ENCODE measurements around the gene ADAMTS14. TPM values are rescaled to one million over a fixed set of nuclear protein-coding genes. Genes with fewer than 3 reads are reported as not detected.
"Not testable (repeated sequence)": the region's sequence is repeated elsewhere in the genome, so short reads cannot be mapped to it uniquely, and the experiment has no call there.

The ADAMTS14 gene
- total RNA-seq, 2 donors from 2014 or later: 0.53 to 0.81 TPM

- ATAC-seq (no peak), DNase-seq (no peak)
- intact Hi-C loops (cut with DNase I): no loop called here
Observed at GRCh38 chr10:70655316-70655715, 17.0 kb upstream of the ADAMTS14 start.

DNA sequence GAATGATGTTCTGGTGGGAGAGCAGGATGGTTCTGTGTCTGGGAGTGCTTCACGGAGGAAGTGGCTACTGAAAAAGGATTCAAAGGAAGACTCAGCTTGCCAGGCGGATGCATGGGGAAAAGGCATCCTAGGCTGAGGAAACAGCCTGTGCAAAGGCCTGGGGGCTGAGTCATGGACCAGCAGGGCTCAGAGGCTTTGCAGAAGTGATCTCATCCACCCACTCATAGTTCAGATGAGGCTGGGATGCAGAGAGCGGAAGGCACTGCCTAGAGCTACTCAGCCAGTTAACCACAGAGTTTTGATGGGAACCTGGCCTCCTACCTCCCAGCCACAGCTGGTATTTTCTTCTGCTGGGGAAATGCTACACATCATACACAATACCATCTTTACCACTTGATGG, 15.8 kb upstream of the ADAMTS14 start:
- intact Hi-C loops (cut with DNase I): no loop called here
- ATAC-seq (peak in 1 of 2 donors; percentile 86), DNase-seq (no peak)

- DNase-seq: no peak
- intact Hi-C loops (cut with DNase I): no loop called here
- ATAC-seq: no peak
Observed at GRCh38 chr10:70657041-70657440, 15.3 kb upstream of the ADAMTS14 start.

DNA sequence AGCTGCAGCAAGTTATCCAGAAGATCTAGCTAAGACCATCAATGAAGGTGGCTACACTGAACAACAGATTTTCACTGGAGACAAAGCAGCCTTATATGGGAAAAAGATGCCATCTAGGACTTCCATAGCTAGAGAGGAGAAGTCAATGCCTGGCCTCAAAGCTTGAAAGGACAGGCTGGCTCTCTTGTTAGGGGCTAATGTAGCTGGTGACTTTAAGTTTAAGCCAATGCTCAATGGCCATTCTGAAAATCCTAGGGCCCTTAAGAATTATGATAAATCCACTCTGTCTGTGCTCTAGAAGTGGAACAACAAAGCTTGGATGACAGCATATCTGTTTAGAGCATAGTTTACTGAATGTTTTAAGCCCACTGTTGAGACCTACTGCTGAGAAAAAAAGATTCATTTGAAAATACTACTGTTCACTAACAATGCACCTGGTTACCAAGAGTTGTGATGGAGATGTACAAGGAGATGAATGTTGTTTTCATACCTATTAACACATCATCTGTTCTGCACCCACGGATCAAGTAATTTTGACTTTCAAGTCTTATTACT, 13.6 kb upstream of the ADAMTS14 start:
- intact Hi-C loops (cut with DNase I): no loop called here
- DNase-seq (no peak), ATAC-seq (no peak)

- intact Hi-C loops (cut with DNase I): no loop called here
- ATAC-seq: no peak
- DNase-seq: no peak
Observed at GRCh38 chr10:70659306-70659705, 13.0 kb upstream of the ADAMTS14 start.

DNA sequence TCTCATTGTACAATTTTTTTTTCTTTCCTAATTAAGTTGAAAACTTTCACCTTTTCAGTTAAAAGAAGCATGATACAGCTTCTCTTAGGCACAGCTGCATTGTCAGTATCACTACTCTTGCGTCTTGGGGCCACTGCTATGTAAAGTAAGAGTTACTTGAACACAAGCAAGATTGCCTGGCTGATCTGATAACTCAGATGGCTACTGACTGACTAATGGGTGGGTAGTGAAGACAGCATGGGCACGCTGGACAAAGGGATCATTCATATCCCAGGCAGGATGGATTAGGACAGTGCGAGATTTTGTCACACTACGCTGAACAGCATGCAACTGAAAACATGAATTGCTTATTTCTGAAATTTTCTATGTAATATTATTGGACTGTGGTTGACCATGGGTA, 11.6 kb upstream of the ADAMTS14 start:
- DNase-seq: no peak
- intact Hi-C loops (cut with DNase I): no loop called here
- ATAC-seq: no peak

DNA sequence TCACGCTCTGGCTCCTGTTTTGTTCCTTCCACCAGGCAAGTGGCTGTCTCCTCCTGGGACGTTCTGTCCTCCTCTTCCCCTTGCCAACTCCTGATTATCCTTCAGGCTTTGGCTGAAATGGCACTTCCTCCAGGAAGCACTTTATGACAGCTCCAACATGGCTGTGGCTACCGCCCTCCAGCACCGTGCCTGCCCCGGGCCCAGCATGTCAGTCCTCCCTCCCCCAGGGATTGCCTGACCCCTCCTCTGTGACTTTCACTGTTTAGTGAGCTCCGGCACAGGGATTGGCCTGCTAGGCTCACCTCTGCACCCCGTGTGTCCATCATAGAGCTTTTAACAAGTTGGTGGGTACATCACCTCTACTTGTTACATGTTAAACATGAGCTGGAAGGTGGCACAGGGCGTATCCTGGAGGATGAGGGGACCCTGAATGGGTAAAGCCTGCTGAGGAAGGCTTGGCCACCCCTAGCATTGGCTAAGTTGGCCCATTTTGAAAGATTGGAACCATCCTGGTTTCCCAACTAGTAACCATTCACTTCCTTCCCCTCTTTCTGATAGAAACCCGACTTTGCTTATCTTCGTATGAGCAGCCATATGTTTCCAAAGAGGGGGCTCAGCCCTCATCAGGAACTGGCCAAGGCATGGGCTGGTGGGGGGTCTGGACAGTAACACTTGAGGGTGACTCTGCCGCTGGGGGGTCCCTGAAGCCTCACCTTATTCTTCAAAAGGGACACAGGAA, 10.5 kb upstream of the ADAMTS14 start:
- intact Hi-C loops (cut with DNase I): no loop called here
- ATAC-seq: no peak
- no peak for DNase-seq

GRCh38 chr10:70662362-70663220, 9.7 kb upstream of the ADAMTS14 start:
- ATAC-seq (no peak), DNase-seq (no peak)
- intact Hi-C loops (cut with DNase I): no loop called here

DNA sequence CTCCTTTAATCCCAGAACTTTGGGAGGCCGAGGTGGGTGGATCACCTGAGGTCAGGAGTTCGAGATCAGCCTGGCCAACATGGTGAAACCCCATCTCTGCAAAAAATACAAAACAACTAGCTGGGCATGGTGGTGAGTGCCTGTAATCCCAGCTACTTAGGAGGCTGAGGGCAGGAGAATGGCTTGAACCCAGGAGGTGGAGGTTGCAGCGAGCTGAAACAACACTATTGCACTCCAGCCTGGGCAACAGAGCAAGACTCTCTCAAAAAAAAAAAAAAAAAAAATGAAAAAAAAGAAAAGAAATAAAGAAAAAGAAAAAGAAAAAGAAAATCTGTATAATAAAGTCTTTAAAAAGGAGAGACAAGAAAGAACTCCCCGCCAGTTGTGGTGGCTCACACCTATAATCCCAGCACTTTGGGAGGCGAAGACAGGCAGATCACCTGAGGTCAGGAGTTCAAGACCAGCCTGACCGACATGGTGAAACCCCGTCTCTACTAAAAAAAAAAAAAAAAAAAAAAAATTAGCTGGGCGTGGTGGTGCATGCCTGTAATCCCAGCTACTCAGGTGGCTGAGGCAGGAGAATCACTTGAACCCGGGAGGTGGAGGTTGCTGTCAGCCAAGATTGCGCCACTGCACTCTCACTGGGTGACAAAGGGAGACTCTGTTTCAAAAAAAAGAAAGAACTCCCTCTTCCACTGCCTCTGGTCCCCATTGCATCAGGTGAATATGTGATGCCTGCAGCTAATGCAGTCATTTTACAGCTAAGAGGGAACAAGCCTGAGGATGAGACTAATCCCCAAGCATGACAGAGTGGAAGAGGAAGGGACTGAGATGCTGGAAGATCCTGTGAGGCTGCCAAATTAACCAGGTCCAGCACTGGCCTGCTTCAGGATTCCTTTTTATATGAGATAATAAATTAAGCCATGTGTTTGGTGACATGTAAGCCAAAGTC, 8.6 kb upstream of the ADAMTS14 start:
- peak in 1 of 2 donors; percentile 15 for ATAC-seq
- intact Hi-C loops (cut with DNase I): not testable (repeated sequence)

DNA sequence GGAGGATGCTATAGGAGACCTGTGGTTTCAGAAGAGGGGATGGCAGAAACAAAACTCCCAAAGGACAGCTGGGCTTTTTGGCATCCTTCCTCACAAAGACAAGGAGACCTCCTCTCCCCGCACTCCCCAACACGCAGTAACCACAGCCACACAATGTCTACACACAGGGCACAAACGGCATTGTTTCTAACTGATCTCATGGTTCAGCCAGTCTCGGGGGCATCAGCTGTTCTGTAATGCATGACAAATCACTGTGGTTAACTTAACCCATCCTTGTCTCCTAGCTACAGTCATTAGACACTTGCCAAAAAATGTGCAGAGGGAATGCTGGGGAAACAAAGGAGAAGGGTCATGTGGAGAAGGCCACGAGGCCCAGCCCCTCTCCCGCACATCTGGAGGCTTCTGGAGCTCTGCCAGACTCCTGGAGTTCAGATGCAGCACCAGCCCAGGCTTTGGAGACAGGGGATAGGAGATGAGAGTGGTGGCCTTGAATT, 7.6 kb upstream of the ADAMTS14 start:
- intact Hi-C loops (cut with DNase I): no loop called here
- ATAC-seq (peak in 1 of 2 donors; percentile 83), DNase-seq (no peak)

More for the DNA sequence above, 8.6 kb upstream of the ADAMTS14 start:
- DNase-seq: not testable (repeated sequence)

- intact Hi-C loops (cut with DNase I): no loop called here
- DNase-seq: no peak
- no peak for ATAC-seq
Observed at GRCh38 chr10:70666960-70667798, 5.1 kb upstream of the ADAMTS14 start.

- DNase-seq; intact Hi-C loops (cut with DNase I); ATAC-seq: not testable (repeated sequence)
Observed at GRCh38 chr10:70667818-70668217, 4.5 kb upstream of the ADAMTS14 start.

- DNase-seq (no peak), ATAC-seq (no peak)
- intact Hi-C loops (cut with DNase I): no loop called here
Observed at GRCh38 chr10:70668454-70668970, 3.8 kb upstream of the ADAMTS14 start.

DNA sequence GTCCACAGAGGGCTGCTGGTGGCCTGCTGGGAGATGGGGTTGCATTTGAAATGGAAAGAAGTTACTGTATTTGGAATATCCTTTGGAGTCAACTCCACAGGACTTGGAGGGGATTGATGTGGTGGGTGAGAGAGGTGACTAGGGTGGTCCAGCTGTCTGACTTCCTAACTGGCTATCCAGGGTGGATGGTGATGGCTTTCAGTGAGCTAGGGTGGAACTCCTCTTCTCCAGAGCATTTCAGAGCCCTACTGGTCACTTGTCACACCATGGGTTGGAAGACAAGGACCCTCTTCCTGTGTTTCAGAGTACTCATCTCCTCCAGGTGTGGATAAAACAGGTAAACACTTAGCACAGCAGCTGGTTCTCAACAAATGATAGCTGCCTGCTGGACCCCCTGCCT, 3.3 kb upstream of the ADAMTS14 start:
- ATAC-seq (no peak), DNase-seq (no peak)
- intact Hi-C loops (cut with DNase I): no loop called here

DNA sequence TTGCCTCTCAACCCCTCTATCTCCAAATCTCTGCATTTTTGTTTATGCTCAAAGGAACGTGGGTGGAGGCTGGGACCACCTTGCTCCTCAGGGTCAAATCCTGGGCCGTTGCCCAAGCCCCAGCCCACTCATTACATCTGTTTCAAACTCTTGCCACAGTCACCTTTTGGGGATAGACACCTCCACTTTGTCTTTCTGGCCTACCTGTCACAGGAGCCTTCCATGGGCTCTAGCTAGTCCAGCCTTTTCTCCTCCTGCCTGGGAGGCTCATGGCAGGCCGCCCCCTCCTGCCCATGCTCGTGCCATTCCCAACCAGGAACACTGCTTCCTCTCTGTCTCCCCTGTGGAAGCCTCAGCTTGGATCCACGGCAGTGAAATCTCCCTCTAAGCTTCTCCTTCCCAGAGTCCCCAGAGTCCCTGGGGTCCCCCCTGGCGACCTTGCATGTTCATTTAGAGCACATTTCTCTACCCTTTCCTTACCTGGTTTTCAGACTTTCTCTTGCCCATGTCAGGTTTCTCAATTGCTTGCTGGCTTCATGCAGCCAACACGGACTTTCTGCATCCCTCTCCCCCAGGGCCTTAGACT, 2.5 kb upstream of the ADAMTS14 start:
- ATAC-seq (no peak), DNase-seq (no peak)
- intact Hi-C loops (cut with DNase I): loop anchor here in 1 of 2 donors (10.0 kb wide), 1 partner anchor 115 kb away; no protein-coding TSS in a partner anchor

DNA sequence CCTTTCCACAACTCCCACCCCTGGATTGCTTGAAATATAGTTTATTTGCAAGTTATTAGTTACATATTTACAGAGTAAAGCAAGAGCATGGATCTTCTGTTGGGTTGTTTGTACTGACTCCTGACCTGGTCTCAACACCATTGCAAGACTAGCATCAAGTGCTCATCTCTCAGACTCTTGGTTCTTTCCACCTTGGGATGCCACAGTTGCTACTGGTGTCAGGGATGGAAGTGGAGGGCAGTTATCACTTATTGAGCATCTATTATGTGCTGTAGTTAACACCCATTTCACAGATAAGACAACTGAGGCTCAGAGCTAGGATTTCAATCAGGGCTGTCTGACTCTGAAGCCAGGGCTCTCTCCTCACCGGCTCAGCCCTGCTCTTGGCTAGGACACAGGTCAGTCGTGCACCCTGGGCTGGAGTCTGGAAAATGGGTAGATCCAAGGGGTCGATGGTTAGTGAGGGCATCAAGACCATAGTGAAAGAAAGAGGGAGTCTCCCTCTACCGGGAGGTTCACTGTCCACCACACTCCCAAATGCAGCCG, 614 bp upstream of the ADAMTS14 start:
- peak in 1 of 2 donors; percentile 1 for ATAC-seq
- intact Hi-C loops (cut with DNase I): loop anchor here in 1 of 2 donors (10.0 kb wide), 1 partner anchor 117 kb away; no protein-coding TSS in a partner anchor
- DNase-seq: no peak
